ENCODE data around the gene TAS2R10. TPM values are rescaled to one million over a fixed set of nuclear protein-coding genes. Genes with fewer than 3 reads are reported as not detected.

The TAS2R10 gene
- total and polyA plus RNA-seq, 2 of the 8 experiments (the other 6 are each of a cell fraction or from before 2014, with no cell fraction given): 0.08 TPM; not detected in 1

GRCh38 chr12:10810068-10810467 lies 16.1 kb downstream of the TAS2R10 start, which contains the start of gene TAS2R9:
Gene TAS2R9 (minus strand): TSS chr12:10810168. CDS start chr12:10810075, 93 bp downstream.
- Histone ChIP-seq H2BK20ac (ENCODE audit: low read length) (no peak within 1 kb of the TSS), H3K27me3 (replicated peaks in 1 of 4; ENCODE audit: control insufficient read depth in 3 of 4, extremely low read depth in 1 of 4, insufficient read depth in 3 of 4, low read length in 3 of 4) (peaks cover 0 to 1% (median 0%) of the 10 kb centered on the region in 4 experiments; a peak in 1 of 7 replicates)
- no peak for FAIRE-seq

More at GRCh38 chr12:10810068-10810467, 16.1 kb downstream of the TAS2R10 start, which contains the start of gene TAS2R9:
- ChIA-PET CTCF (ENCODE audit: partially characterized antibody) (interaction anchor here (1.0 kb wide), 1 partner anchor 63 kb away, joined by 3 read pairs; no protein-coding TSS in a partner anchor), POLR2A (ENCODE audit: partially characterized antibody) (no interaction called here)
- Histone ChIP-seq H3K56ac (replicated peaks; ENCODE audit: insufficient read length, low read depth, low read length) (no peak within 1 kb of the TSS), H3K4me1 (replicated peaks in 1 of 4; ENCODE audit: control insufficient read depth in 3 of 4, insufficient read depth in 4 of 4, low read length in 3 of 4) (no peaks in the 10 kb centered on the region), H3K9me3 (ENCODE audit: insufficient read depth in 2 of 2, low read depth in 1 of 2, low read length in 1 of 2) (no peaks in the 10 kb centered on the region), H3K36me3 (ENCODE audit: control insufficient read depth in 2 of 4, insufficient read depth in 4 of 4, low read length in 3 of 4) (no peaks in the 10 kb centered on the region), H2BK15ac (ENCODE audit: low read length) (no peak within 1 kb of the TSS), H4K5ac (ENCODE audit: insufficient read length, low read depth, low read length) (no peak within 1 kb of the TSS), H2BK5ac (ENCODE audit: low read depth, low read length) (no peak within 1 kb of the TSS), H3K4me2 (ENCODE audit: insufficient read depth in 1 of 2, low read depth in 2 of 2, low read length in 2 of 2) (no peak within 1 kb of the TSS), H3K27ac (ENCODE audit: low read depth, low read length) (no peak within 1 kb of the TSS), H3K9ac (replicated peaks in 1 of 4; ENCODE audit: extremely low read depth in 1 of 4, low read depth in 3 of 4, low read length in 3 of 4) (no peak within 1 kb of the TSS), H4K20me1 (replicated peaks in 1 of 2; ENCODE audit: control insufficient read depth in 1 of 2, insufficient read depth in 2 of 2, low read length in 2 of 2) (no peaks in the 10 kb centered on the region), H3K23me2 (ENCODE audit: low read depth, low read length) (no peaks in the 10 kb centered on the region), H2AK5ac (ENCODE audit: low read depth, low read length) (no peak within 1 kb of the TSS), H3K18ac (ENCODE audit: extremely low read depth, low read length) (no peak within 1 kb of the TSS), H3K23ac (ENCODE audit: insufficient read length) (no peak within 1 kb of the TSS), H3K4ac (replicated peaks; ENCODE audit: insufficient read length, low read depth, low read length) (no peak within 1 kb of the TSS), H3K14ac (ENCODE audit: insufficient read length) (no peak within 1 kb of the TSS), H4K8ac (ENCODE audit: extremely low read depth, insufficient read depth, low read length) (no peak within 1 kb of the TSS), H4K91ac (replicated peaks; ENCODE audit: insufficient read length, low read length) (no peak within 1 kb of the TSS), H3K4me3 (ENCODE audit: extremely low read depth in 1 of 4, insufficient read depth in 2 of 4, low read depth in 3 of 4, low read length in 4 of 4) (no peak within 1 kb of the TSS), H2BK120ac (replicated peaks; ENCODE audit: low read depth, low read length) (no peak within 1 kb of the TSS), H2AFZ (ENCODE audit: low read length) (no peak within 1 kb of the TSS), H3K79me1 (ENCODE audit: low read depth, low read length) (no peaks in the 10 kb centered on the region), H2BK12ac (ENCODE audit: low read depth, low read length) (no peak within 1 kb of the TSS), H3K79me2 (ENCODE audit: control insufficient read depth in 1 of 2, insufficient read depth in 2 of 2, low read length in 2 of 2) (no peaks in the 10 kb centered on the region)
- no peak for TF ChIP-seq EP300 (IDR thresholded peaks at IDR 0.05; ENCODE audit: borderline replicate concordance in 1 of 2, low read depth in 2 of 2, low read length in 2 of 2)
- TF ChIP-seq MAX (IDR thresholded peaks at IDR 0.05): no peak
- TF ChIP-seq CTCF (IDR thresholded peaks at IDR 0.05; ENCODE audit: control extremely low read depth in 1 of 3, insufficient read depth in 1 of 3, low read depth in 1 of 3, low read length in 3 of 3): no peak
- no peak for TF ChIP-seq JUN (IDR thresholded peaks at IDR 0.05; ENCODE audit: low read depth, low read length)
- no peak for TF ChIP-seq POLR2A (IDR thresholded peaks at IDR 0.05; ENCODE audit: control extremely low read depth in 1 of 2, low read depth in 2 of 2, low read length in 2 of 2)
- no peak for TF ChIP-seq POU5F1 (IDR thresholded peaks at IDR 0.05; ENCODE audit: low read depth, low read length)
- no peak for TF ChIP-seq NANOG (IDR thresholded peaks at IDR 0.05; ENCODE audit: insufficient read depth, low read depth, low read length, poor library complexity, severe bottlenecking)
- TF ChIP-seq ASH2L (IDR thresholded peaks at IDR 0.05; ENCODE audit: low read length): no peak
- no peak for TF ChIP-seq NRF1 (IDR thresholded peaks at IDR 0.05; ENCODE audit: low read depth, low read length)
- TF ChIP-seq CBX5 (IDR thresholded peaks at IDR 0.05; ENCODE audit: low read depth, low read length): no peak
- DNase-seq (ENCODE audit: low read depth in 1 of 2, low spot score in 2 of 2): no peak

Measured in H1 (cell line).